HG03139 (cell line): Measurements from ENCODE around the gene BCL2L1.
"Not testable (repeated sequence)": the region's sequence is repeated elsewhere in the genome, so short reads cannot be mapped to it uniquely, and the experiment has no call there.

Experiments used
- ATAC-seq: cut with Tn5 transposase; IDR thresholded peaks from one replicate; pipeline ENCODE4 v1.9.1; 2021; ENCODE audit not compliant: unreplicated experiment

Gene BCL2L1

DNA sequence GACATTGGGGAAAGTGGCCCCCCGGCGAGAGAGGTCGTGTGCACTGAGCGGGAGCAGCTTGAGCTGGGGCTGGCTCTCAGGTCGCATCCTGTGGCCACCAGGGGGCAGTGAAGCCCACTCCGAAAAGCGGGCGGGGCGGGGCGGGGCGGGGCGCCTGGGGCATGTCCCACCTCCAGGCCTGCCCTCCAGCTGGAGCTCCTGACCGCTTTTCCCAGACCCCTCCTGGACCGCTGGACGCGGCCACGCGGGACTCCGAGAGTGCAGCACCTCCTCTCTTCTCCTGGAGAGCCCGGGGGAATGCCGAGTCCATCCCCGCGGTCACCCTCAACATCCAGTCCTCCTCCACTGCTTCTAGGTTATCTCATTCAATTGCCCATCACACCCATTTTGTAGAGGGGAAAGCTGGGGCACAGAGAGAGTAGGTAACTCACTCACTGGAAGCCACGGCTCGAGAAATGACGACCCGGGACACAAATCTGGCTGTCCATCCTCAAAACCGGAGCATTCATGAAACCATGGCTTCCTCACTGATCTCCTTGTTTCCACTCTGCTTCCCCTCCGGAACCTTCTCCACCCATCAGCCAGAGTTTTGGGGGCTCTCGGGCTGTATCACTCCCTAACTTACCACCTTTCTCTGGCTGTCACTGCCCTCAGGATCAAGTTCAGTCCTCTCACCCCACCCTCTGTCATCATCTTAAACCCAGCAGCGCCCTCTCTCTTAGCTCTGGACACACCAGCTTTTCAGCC lies 60.9 kb downstream of the BCL2L1 start:
- ATAC-seq, result peak; percentile 63

- ATAC-seq, result no peak
Measured at GRCh38 chr20:31654534-31654933, 68.1 kb downstream of the BCL2L1 start.

GRCh38 chr20:31653561-31653960 lies 69.1 kb downstream of the BCL2L1 start:
- no peak for ATAC-seq

DNA sequence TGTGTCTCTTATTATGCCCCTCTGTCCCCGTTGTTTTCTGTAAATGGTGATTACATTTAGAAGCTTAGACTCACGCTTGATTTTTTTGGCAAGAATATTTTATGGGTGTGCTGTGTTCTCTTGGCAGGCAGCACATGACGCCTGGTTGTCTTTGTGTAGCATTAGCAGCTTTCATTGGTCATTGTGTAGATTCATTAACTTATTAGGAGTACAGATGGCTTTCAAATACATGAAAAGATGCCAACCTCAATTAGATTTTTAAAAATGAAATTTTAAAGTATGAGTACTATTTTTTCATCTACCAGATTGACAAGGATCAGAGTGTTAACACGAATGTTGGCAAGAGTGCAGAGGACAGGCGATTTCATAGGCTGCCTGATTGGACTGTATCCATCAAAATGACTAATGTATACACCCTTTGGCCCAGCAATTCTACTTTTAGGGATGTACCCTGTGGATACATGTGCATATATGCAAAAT lies 69.7 kb downstream of the BCL2L1 start:
- no peak for ATAC-seq

GRCh38 chr20:31648104-31648503 lies 74.6 kb downstream of the BCL2L1 start:
- not testable (repeated sequence) for ATAC-seq

DNA sequence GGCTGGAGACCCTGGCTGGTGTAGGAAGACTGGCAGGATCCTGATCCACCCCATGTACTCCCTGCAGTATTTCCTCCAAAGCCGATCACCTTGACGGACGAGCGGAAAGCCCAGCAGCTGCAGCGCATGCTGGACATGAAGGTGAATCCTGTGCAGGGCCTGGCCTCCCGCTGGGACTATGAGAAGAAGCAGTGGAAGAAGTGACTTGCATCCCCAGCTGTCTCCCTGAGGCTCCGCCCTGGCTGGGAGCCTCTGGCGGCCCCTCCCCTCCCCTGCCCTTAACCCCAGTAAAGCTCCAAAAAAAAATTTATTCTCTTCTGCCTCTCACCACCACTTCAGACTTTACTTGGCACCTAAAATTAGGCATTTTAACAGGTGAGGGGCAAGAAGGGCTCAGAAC lies 78.0 kb downstream of the BCL2L1 start:
- ATAC-seq, result no peak

- no peak for ATAC-seq
Measured at GRCh38 chr20:31643522-31643921, 79.1 kb downstream of the BCL2L1 start.

- ATAC-seq, result no peak
Measured at GRCh38 chr20:31642837-31643236, 79.8 kb downstream of the BCL2L1 start.

DNA sequence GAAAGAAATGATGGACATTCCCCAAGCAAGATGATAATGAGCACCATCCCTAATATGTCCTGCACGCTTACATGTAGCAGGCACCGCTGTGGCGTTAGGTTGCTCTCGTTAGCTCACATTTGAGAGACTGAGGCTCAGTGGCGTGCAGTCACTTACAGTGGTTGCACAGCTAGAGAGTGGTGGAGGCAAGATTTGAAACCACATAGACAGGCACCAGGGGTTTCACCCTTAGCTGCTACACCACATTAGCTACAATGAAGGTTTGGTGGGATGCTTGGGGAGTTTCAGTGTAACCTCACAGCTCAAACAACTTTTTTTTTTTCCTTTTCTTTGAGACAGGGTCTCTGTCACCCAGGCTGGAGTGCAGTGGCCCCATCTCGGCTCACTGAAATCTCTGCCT lies 81.3 kb downstream of the BCL2L1 start:
- ATAC-seq, result no peak

GRCh38 chr20:31640259-31640658 lies 82.4 kb downstream of the BCL2L1 start:
- no peak for ATAC-seq

DNA sequence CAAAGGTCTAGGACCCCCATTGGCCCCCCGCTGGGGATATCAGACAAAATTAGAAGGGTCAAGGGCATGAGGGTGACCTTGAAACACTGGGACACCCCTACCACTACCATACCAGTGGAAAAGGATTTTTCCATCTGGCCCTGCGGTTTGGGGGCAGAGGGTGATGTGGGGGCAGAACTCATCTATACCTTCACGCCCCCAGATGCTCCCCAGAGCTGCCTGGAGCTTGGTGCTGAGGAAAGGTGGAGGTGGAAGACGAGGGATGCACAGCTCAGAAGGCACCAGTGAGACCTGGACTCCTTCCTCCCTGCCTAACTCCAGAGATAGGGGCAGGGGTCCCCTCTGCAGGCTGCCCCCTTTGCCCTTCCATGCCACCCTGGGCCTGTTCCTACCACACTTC lies 83.9 kb downstream of the BCL2L1 start:
- ATAC-seq, result no peak

DNA sequence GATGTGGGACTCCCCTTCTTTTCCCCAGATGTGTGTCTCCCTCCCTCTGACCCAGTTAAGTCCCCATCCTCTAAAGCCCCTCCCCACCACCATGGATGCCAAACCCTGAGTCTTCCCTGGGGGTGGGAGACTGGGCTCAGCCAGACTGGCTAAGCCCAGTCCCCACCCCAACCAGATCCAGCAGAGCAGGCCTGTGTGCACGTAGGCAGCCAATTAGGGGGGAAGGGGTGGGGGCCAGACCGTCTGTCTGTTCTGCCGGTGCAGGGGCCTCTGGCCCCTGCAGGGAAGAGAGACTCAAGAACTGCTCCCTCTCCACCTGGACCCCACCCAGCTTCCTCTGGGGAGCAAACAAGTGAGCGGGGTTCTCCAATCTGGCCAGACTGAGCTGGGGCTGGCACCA lies 84.4 kb downstream of the BCL2L1 start:
- no peak for ATAC-seq

DNA sequence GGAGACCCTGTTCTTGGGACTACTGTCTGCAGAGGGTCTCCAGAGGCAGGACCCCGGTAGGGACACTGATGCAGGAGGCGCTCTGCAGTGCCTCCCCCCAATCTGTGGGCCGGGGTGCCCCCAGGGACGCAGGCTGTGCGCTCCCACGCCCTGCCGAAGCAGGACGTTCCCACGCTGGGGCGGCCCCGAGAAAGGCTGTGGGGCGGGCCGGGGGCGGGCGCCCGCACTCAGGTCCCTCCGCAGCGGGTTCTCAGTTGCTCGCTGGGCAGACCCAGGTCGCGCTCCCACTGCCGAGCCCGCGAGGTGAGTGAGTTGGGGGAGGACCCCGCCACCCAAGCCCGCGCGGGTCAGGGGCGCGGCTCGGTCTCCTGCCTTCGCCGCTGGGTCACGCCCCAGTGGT lies 85.0 kb downstream of the BCL2L1 start, which contains the start of gene COX4I2:
COX4I2 (plus strand) TSS at position 253 of the 400 bp plus-strand sequence. CDS start 1,106 bp downstream, outside the sequence.
- no peak for ATAC-seq

DNA sequence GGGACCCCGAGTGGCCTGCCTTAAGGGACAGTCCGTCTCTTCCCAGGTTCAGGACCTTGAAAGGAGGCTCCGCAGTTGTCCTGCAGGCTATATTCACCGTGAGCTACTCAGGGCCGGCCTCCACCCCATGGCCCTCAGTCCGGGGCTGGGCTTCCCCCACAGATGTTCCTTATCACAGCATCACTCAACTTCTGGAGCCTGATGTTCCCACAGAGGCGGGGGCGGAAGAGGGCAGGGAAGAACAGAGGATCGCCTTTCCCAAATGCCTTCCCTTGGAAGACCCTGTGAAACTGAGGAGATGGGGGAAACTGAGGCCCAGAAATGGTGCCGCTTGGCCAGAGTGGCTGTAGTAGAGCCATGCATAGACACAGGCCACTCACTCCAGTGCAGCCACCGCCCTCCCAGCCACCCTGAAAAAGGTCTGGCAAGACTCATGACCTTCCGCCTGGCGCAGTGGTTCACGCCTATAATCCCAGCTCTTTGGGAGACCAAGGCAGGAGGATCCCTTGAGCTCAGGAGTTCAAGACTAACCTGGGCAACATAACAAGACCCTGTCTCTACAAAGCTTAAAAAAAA lies 89.2 kb downstream of the BCL2L1 start:
- ATAC-seq, result no peak

- no peak for ATAC-seq
Measured at GRCh38 chr20:31632548-31633338, 89.9 kb downstream of the BCL2L1 start.

DNA sequence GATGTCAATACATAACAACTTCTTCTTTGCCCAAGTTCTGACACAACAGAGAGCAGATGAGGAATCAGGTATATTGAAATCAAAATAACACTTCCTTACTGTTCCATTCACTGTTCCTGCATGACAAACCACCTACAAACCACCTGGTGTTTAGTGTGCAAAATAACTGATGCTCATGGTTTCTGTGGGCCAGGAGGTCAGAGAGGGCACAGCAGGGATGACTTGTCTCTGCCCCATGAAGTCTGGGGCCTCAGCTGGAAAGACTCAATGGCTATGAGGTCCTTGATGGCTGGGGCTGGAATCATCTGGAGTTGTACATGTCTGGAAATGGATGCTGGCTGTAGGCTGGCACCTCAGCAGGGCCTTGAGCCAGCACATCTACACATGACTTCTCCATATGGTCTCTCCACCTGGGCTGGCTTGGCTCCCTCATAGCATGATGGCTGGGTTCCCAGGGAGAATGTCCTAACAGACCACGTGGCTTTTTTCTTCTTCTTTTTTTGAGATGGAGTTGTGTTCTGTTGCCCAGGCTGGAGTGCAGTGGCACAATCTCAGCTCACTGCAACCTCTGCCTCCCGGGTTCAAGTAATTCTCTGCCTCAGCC lies 92.4 kb downstream of the BCL2L1 start:
- no peak for ATAC-seq

DNA sequence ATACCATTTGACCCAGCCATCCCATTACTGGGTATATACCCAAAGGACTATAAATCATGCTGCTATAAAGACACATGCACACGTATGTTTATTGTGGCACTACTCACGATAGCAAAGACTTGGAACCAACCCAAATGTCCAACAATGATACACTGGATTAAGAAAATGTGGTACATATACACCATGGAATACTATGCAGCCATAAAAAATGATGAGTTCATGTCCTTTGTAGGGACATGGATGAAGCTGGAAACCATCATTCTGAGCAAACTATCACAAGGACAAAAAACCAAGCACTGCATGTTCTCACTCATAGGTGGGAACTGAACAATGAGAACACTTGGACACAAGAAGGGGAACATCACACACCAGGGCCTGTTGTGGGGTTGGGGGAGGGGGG lies 94.6 kb downstream of the BCL2L1 start:
- ATAC-seq, result not testable (repeated sequence)

GRCh38 chr20:31626534-31626933 lies 96.1 kb downstream of the BCL2L1 start:
- ATAC-seq, result not testable (repeated sequence)

DNA sequence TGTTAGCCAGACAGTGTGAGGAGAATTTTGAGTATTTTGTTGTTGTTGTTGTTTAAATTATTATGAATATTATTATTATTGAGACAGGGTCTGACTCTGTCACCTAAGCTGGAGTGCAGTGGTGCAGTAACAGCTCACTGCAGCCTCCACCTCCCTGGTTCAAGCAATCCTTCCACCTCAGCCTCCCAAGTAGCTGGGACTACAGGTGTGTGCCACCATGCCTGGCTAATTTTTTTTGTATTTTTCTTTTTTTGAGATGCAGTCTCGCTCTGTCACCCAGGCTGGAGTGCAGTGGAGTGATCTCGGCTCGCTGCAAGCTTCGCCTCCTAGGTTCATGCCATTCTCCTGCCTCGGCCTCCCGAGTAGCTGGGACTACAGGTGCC lies 99.6 kb downstream of the BCL2L1 start:
- not testable (repeated sequence) for ATAC-seq

GRCh38 chr20:31620246-31620645 lies 102.4 kb downstream of the BCL2L1 start:
- no peak for ATAC-seq

DNA sequence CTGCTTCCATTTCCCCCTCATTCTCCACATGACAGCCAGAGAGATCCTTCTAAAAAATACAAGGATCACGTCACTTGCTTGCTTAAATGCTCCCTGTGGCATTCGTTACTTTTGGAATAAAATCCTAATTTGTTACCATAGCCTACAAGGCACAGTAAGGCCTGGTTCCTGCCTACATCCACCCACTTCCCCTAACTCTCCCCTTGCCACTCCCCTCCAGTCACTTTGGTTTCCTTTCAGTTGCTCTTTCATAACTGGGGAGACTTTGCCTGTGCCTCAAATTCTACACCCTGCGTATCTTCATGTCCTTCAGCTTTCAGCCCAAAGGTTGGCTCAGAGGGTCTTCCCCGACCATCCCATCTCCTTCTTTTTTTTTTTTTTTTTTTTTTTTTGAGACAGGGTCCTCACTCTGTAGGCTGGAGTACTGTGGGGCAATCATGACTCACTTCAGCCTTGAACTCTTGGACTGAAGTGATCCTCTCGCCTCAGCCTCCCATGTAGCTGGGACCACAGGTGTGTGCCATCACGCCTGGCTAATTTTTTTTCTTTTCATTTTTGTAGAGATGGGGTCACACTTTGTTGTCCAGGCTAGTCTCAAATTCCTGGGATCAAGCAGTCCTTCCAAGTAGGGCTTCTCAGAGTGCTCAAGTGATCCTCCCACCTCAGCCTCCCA lies 105.1 kb downstream of the BCL2L1 start:
- no peak for ATAC-seq
